Measurements from ENCODE around the gene RNLS.

The RNLS gene

DNA sequence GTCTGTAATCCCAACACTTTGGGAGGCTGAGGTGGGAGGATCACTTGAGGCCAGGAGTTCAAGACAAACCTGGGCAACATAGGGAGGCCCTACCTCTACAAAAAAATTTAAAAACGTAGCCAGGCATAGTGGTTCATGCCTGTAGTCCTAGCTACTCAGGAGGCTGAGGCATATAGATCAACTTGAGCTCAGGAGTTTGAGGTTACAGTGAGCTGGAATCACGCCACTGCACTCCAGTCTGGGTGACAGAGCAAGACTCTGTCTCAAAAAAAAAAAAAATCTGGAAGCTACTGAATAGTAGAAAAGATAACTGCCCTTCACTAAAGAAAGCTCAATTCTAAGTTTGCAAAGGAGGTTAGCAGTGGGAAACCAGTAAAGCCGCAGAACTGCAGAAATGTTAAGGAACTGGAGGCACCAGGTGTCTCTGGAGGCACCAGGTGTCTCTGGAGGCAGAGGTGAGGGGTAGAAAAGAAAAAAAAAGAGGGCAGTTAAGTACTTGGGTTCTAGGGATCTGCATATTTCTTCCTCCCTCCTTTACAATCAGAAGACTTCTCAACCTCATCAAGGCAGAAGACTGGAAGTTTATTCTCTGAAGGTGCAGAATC, 56.5 kb downstream of the RNLS start:
- DNase-seq (ENCODE audit: insufficient read length, low spot score) (no peak), FAIRE-seq (no peak)
- TF ChIP-seq, protein P1, sequence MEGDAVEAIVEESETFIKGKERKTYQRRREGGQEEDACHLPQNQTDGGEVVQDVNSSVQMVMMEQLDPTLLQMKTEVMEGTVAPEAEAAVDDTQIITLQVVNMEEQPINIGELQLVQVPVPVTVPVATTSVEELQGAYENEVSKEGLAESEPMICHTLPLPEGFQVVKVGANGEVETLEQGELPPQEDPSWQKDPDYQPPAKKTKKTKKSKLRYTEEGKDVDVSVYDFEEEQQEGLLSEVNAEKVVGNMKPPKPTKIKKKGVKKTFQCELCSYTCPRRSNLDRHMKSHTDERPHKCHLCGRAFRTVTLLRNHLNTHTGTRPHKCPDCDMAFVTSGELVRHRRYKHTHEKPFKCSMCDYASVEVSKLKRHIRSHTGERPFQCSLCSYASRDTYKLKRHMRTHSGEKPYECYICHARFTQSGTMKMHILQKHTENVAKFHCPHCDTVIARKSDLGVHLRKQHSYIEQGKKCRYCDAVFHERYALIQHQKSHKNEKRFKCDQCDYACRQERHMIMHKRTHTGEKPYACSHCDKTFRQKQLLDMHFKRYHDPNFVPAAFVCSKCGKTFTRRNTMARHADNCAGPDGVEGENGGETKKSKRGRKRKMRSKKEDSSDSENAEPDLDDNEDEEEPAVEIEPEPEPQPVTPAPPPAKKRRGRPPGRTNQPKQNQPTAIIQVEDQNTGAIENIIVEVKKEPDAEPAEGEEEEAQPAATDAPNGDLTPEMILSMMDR (IDR thresholded peaks at IDR 0.05; ENCODE audit: insufficient read depth, missing control alignments): no peak

DNA sequence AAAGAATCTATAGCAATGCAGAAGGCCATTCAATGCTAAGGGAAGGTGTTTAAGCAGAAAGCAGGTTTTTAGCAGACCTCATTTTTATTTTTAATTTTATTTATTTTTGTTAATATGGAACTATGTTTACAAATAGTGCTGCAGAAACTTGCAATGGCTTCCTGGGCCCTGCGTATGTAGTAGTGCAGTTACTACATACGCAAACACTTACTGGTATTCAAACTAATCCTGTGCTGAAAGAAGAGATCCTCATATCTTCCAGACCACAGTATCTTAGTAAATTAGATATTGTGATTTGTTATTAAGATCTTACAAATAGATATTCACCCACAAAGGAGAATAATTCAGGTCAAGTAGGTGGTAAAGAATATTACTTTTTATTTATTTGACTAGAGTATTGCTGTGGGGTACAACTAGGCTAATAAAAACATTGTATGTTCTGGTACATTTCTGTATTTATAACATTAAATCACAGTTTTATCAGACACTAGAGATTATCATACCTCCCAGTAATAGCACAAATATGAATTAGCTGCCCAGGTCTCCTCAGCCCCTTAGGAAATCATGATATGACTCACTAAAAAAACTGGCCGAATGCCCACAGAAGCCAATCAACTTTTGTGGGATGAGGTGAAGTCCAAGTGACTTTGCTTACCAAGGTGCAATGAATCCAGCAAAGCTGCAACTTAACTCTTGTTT, 57.6 kb downstream of the RNLS start:
- TF ChIP-seq, protein P1 (IDR thresholded peaks at IDR 0.05; ENCODE audit: insufficient read depth, missing control alignments): no peak
- DNase-seq (ENCODE audit: insufficient read length, low spot score): no peak
- no peak for FAIRE-seq

DNA sequence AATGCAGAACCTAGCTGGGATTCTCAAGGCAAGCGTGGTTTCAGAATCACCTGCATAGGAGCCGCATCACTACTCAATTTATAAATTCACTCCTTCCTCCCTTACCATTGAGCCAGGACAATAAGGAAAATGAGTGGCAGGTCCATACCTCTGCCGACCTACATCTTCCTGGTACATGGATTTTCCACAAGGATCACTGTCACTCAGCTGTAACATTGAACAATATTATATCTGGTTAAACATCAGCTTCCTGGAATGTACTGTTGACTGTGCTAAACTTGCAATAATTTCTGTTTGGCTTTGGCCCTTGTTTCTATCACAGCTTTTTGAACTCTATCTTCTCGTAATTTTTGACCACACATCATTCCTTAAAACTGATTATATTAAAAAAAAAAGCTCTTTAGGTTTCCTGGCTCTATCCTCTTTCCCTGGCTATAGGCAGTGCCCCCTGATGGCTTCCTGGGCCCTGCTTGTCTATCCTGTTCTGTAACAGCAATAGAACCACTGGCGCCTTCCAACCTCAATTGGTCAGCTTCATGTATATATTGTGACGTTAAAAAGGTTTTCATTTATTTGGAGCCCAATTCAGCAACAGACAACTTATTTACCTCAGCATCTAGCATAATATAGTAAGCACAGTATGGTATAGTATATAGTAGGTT, 59.2 kb downstream of the RNLS start:
- DNase-seq (ENCODE audit: insufficient read length, low spot score) (no peak), FAIRE-seq (no peak)
- TF ChIP-seq, protein P1 (IDR thresholded peaks at IDR 0.05; ENCODE audit: insufficient read depth, missing control alignments): no peak

DNA sequence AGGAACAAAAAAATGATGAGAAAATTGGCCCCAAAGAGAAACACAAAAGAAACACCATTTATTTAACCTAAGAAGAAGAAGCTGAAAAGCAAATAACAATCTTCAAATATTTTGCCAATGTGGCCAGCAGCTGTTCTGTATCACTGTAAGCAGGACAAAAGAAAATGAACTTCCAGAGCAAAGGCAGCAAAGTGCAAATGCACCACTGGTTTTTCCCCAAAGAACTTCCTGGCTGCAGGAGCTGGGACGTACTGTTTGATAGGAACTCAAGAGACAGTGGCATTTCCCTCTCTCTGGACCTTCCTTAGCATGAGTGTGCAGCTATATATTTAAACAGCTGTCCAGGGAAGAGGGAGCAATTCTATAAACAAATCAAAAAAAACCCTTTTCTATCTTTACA, 60.4 kb downstream of the RNLS start:
- TF ChIP-seq, protein P1 (IDR thresholded peaks at IDR 0.05; ENCODE audit: insufficient read depth, missing control alignments): no peak
- FAIRE-seq (no peak), DNase-seq (ENCODE audit: insufficient read length, low spot score) (no peak)

DNA sequence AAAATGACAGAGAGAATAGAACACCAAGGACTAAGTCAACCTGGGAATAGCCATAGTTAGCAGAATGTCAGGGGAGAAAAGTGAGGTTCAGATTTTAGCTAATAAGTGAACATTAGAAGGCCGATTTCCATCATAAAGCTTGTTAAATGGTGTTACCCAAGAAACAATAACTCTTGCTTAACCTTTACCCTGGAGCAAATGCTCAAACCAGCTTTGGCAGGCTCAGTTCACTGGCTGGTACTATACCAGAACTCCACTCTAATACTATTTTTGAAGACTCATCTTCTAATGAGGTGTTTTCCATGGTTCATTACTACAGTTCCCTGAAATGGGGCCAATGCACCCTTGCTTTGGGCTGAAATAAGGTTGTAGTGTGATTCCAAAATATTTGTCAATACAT, 61.3 kb downstream of the RNLS start:
- TF ChIP-seq, protein P1 (IDR thresholded peaks at IDR 0.05; ENCODE audit: insufficient read depth, missing control alignments): no peak
- no peak for DNase-seq (ENCODE audit: insufficient read length, low spot score)
- FAIRE-seq: no peak

DNA sequence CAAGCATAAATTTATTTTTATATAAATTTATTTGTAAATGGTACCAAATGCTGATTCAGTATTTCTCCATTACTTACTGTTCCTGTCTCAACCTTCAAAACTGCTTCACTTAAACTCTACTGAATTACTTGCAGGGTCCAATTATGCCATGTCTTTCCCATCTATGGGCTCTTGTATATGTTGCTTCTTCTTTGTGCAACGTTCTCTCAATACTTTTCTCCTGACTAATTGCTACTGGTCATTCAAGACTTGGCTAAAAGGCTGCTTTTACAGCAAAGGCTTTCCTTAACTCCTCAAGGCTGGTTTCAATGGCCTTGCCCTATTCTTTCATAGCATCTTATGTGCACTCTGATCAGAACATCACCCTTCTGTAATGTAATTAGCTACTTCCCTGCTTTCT, 67.9 kb downstream of the RNLS start:
- DNase-seq (ENCODE audit: insufficient read length, low spot score) (no peak), FAIRE-seq (no peak)
- TF ChIP-seq, protein P1 (IDR thresholded peaks at IDR 0.05; ENCODE audit: insufficient read depth, missing control alignments): no peak

DNA sequence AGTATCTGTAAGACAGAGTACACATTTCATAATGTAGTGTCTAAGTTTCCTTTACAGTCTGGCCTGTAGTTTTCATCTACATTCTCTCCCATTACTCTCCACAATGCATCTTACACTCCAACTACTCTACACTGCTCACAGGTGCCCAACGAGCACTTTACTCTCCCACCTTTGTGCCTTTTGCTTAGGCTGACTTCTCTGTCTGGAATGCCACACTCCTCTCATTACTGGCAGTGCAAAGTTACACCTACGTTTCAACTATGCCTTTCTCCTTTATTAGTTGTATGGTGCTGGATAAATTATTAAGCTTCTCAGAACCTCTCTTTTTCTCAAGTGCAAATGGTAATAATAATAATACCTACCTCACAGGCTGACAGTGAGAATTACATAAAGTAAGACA, 70.5 kb downstream of the RNLS start:
- FAIRE-seq: no peak
- TF ChIP-seq, protein P1 (IDR thresholded peaks at IDR 0.05; ENCODE audit: insufficient read depth, missing control alignments): no peak
- DNase-seq (ENCODE audit: insufficient read length, low spot score): no peak
